Stomach (tissue), 9 donors: ENCODE data around the gene OSBP2. TPM values are rescaled to one million over a fixed set of nuclear protein-coding genes. Genes with fewer than 3 reads are reported as not detected.

Experiments used
- DNase-seq, 2 donors: peaks; one replicate each; pipeline versions ENCODE4 v3.0.0 to v3.0.0-alpha.2; 2013 to 2019
- H3K27ac ChIP-seq, 5 donors: fragments of 200-600 bp in 4 of 5; sonication (generic) in 4 of 5; one replicate each; pipeline ENCODE4 v1.5.1; 2013 to 2019; ENCODE audit warnings: mild to moderate bottlenecking in 1 of 5, moderate library complexity in 1 of 5
- H3K27me3 ChIP-seq, 3 donors: fragments of 200-600 bp; sonication (generic); one replicate each; pipeline ENCODE4 v1.5.1; 2017 to 2019; ENCODE audit warnings: mixed run types in 1 of 3
- H3K36me3 ChIP-seq, 4 donors: fragments of 200-600 bp; sonication (generic); 1 replicate in 3 of 4; 2 replicates in 1 of 4; pipeline ENCODE4 v1.5.1; 2016 to 2019
- H3K4me1 ChIP-seq, 4 donors: fragments of 200-600 bp; sonication (generic); one replicate each; pipeline ENCODE4 v1.5.1; 2016 to 2019
- H3K4me3 ChIP-seq, 4 donors: fragments of 200-600 bp; sonication (generic) in 3 of 4; one replicate each; pipeline ENCODE4 v1.5.1; 2016 to 2019; ENCODE audit warnings: mild to moderate bottlenecking in 1 of 4
- H3K9me3 ChIP-seq, 4 donors: fragments of 200-600 bp; sonication (generic); one replicate each; pipeline ENCODE4 v1.5.1; 2016 to 2019
- CTCF ChIP-seq, 7 experiments: fragments of 450-650 bp in 4 of 7; fragments of 200-600 bp in 3 of 7; sonication (generic) in 3 of 7; IDR thresholded peaks; one replicate each; pipeline ENCODE4 v1.5.1; 2016 to 2019; ENCODE audit warnings: antibody characterized with exemption in 7 of 7, control low read depth in 2 of 7, mild to moderate bottlenecking in 1 of 7
- EP300 ChIP-seq: sonication (generic); formaldehyde crosslinking; IDR thresholded peaks from one replicate; pipeline ENCODE4 v1.6.1; 2017; ENCODE audit warnings: antibody characterized with exemption
- POLR2A ChIP-seq, 4 donors: fragments of 450-650 bp; IDR thresholded peaks; one replicate each; pipeline ENCODE4 v1.6.1; 2016; ENCODE audit warnings: antibody characterized with exemption in 4 of 4, control low read depth in 2 of 4, mild to moderate bottlenecking in 1 of 4, moderate library complexity in 1 of 4
- POLR2AphosphoS5 ChIP-seq, 3 donors: sonication (generic); formaldehyde crosslinking; IDR thresholded peaks; one replicate each; pipeline ENCODE4 v1.6.1; 2016; ENCODE audit warnings: antibody characterized with exemption in 3 of 3
- WGBS, 5 donors: extraction: QIAGEN DNeasy Blood & Tissue Kit in 3 of 5; methylation state at CpG; one replicate each; pipeline versions ENCODE4 v1.1.5 to v1.1.7; 2013 to 2018; 5-methylcytosine and 5-hydroxymethylcytosine counted together
- intact Hi-C: fragments of 100-400 bp; cut with DNase I; formaldehyde crosslinking; loops from one replicate; pipeline ENCODE4 v1.15.1; 2023; ENCODE audit warnings: low total_unique reads
- polyA plus RNA-seq, 3 donors: library from polyadenylated mRNA; stranded (reverse); fragments of 200-250 nt; gene quantifications; one replicate each; pipeline ENCODE4 v1.2.3, GENCODE V29; 2013
- total RNA-seq, 5 donors: library from RNA; depleted of rRNA; stranded (reverse); fragments of >200 nt; gene quantifications; one replicate each; pipeline versions ENCODE4 v1.1.0 to v1.2.3, GENCODE V29; 2014 to 2016
- donor health status: healthy with polysubstance abuse.
- donor health status: Bipolar disorder and iron deficiency.
- donor health status: healthy.

Gene OSBP2
- total and polyA plus RNA-seq, 8 donors = 0.58 to 9.5 (median 1.8) TPM; not detected in 1

- no peaks in the 10 kb centered on the region for H3K4me1 ChIP-seq
- TF ChIP-seq POLR2AphosphoS5 (IDR thresholded peaks at IDR 0.05) (no peak), CTCF (IDR thresholded peaks at IDR 0.05) (no peak), POLR2A (IDR thresholded peaks at IDR 0.05) (no peak), EP300 (no peak)
- peak in 1 of 2 donors; percentile 9 for DNase-seq
- no peaks in the 10 kb centered on the region for H3K27me3 ChIP-seq
- intact Hi-C loops = no loop called here
- H3K36me3 ChIP-seq = no peaks in the 10 kb centered on the region
- no peaks in the 10 kb centered on the region for H3K9me3 ChIP-seq
- 81 to 91% (median 84%) methylated on average over 12 to 16 of the region's 16 CpGs for WGBS, 5 donors
- no peak overlapping the region for H3K27ac ChIP-seq
- no peak overlapping the region for H3K4me3 ChIP-seq
Observed at GRCh38 chr22:30861688-30862552, 167.2 kb downstream of the OSBP2 start.

- H3K4me3 ChIP-seq = no peak overlapping the region
- no peaks in the 10 kb centered on the region for H3K9me3 ChIP-seq
- no peaks in the 10 kb centered on the region for H3K27me3 ChIP-seq
- H3K36me3 ChIP-seq = no peaks in the 10 kb centered on the region
- no peak overlapping the region for H3K27ac ChIP-seq
- 57 to 65% (median 61%) methylated on average over 16 to 19 of the region's 19 CpGs for WGBS, 5 donors
- TF ChIP-seq CTCF (IDR thresholded peaks at IDR 0.05) (no peak), POLR2AphosphoS5 (IDR thresholded peaks at IDR 0.05) (no peak), EP300 (no peak), POLR2A (IDR thresholded peaks at IDR 0.05) (no peak)
- peak; percentile 1 to 24 for DNase-seq
- intact Hi-C loops = no loop called here
- H3K4me1 ChIP-seq = no peaks in the 10 kb centered on the region
Observed at GRCh38 chr22:30863081-30863833, 168.6 kb downstream of the OSBP2 start.

- no peak for DNase-seq
- TF ChIP-seq POLR2AphosphoS5 (IDR thresholded peaks at IDR 0.05) (no peak), EP300 (no peak), POLR2A (IDR thresholded peaks at IDR 0.05) (no peak), CTCF (IDR thresholded peaks at IDR 0.05) (no peak)
- no peak overlapping the region for H3K4me3 ChIP-seq
- H3K27ac ChIP-seq = no peak overlapping the region
- no peaks in the 10 kb centered on the region for H3K36me3 ChIP-seq
- no peaks in the 10 kb centered on the region for H3K4me1 ChIP-seq
- H3K27me3 ChIP-seq = no peaks in the 10 kb centered on the region
- WGBS, 5 donors = 94 to 97% (median 95%) methylated on average over 10 to 17 of the region's 17 CpGs
- intact Hi-C loops = no loop called here
- H3K9me3 ChIP-seq = no peaks in the 10 kb centered on the region
Observed at GRCh38 chr22:30864441-30865420, 170.1 kb downstream of the OSBP2 start.

- no peak for DNase-seq
- Histone ChIP-seq H3K36me3 (peaks cover 0 to 5% (median under 1%) of the 10 kb centered on the region in 4 donors), H3K27me3 (no peaks in the 10 kb centered on the region), H3K4me3 (no peak overlapping the region), H3K4me1 (no peaks in the 10 kb centered on the region), H3K27ac (no peak overlapping the region), H3K9me3 (no peaks in the 10 kb centered on the region)
- intact Hi-C loops = no loop called here
- 90 to 99% (median 94%) methylated on average over 9 to 11 of the region's 11 CpGs for WGBS, 5 donors
- no peak for TF ChIP-seq EP300
- no peak for TF ChIP-seq CTCF (IDR thresholded peaks at IDR 0.05)
- TF ChIP-seq POLR2AphosphoS5 (IDR thresholded peaks at IDR 0.05) = no peak
- TF ChIP-seq POLR2A (IDR thresholded peaks at IDR 0.05) = no peak
Observed at GRCh38 chr22:30865656-30866055, 171.0 kb downstream of the OSBP2 start.
